ENCODE results near the gene IL9R.
"Not testable (repeated sequence)": the region's sequence is repeated elsewhere in the genome, so short reads cannot be mapped to it uniquely, and the experiment has no call there.

Gene IL9R

GRCh38 chrX:155967653-155968325 lies 29.7 kb upstream of the IL9R start:
- no peaks in the 10 kb centered on the region for H3K4me1 ChIP-seq (ENCODE audit: control insufficient read depth, insufficient read depth, low read length, unreplicated experiment)
- no peaks in the 10 kb centered on the region for H3K36me3 ChIP-seq (ENCODE audit: insufficient read depth, low read length)
- H3K27me3 ChIP-seq (ENCODE audit: insufficient read depth, low read length): 0 out of 2 replicates have a peak, but pooled peaks cover 1% of the 10 kb centered on the region
- no peak overlapping the region for H2AFZ ChIP-seq (ENCODE audit: low read length, unreplicated experiment)
- H3K79me2 ChIP-seq (ENCODE audit: control insufficient read depth, insufficient read depth, low read length, unreplicated experiment): no peaks in the 10 kb centered on the region
- H3K4me3 ChIP-seq (ENCODE audit: low read depth, low read length): no peak overlapping the region
- H3K27ac ChIP-seq (ENCODE audit: low read depth, low read length): no peak overlapping the region

- no peak overlapping the region for H3K4me3 ChIP-seq (ENCODE audit: low read depth, low read length)
- H3K27me3 ChIP-seq (ENCODE audit: insufficient read depth, low read length): no peaks in the 10 kb centered on the region
- no peak overlapping the region for H2AFZ ChIP-seq (ENCODE audit: low read length, unreplicated experiment)
- H3K4me1 ChIP-seq (ENCODE audit: control insufficient read depth, insufficient read depth, low read length, unreplicated experiment): no peaks in the 10 kb centered on the region
- no peak overlapping the region for H3K27ac ChIP-seq (ENCODE audit: low read depth, low read length)
- no peaks in the 10 kb centered on the region for H3K36me3 ChIP-seq (ENCODE audit: insufficient read depth, low read length)
- H3K79me2 ChIP-seq (ENCODE audit: control insufficient read depth, insufficient read depth, low read length, unreplicated experiment): no peaks in the 10 kb centered on the region
Observed at GRCh38 chrX:155968326-155968661, 29.2 kb upstream of the IL9R start.

GRCh38 chrX:155968791-155969190 lies 28.7 kb upstream of the IL9R start:
- Histone ChIP-seq H3K4me1 (ENCODE audit: control insufficient read depth, insufficient read depth, low read length, unreplicated experiment) (no peaks in the 10 kb centered on the region), H3K27me3 (ENCODE audit: insufficient read depth, low read length) (no peaks in the 10 kb centered on the region), H2AFZ (ENCODE audit: low read length, unreplicated experiment) (no peak overlapping the region), H3K36me3 (ENCODE audit: insufficient read depth, low read length) (no peaks in the 10 kb centered on the region), H3K4me3 (ENCODE audit: low read depth, low read length) (no peak overlapping the region), H3K79me2 (ENCODE audit: control insufficient read depth, insufficient read depth, low read length, unreplicated experiment) (no peaks in the 10 kb centered on the region), H3K27ac (ENCODE audit: low read depth, low read length) (no peak overlapping the region)

GRCh38 chrX:155971658-155972057 lies 25.8 kb upstream of the IL9R start:
- H3K4me3 ChIP-seq (ENCODE audit: low read depth, low read length); H3K79me2 ChIP-seq (ENCODE audit: control insufficient read depth, insufficient read depth, low read length, unreplicated experiment); H2AFZ ChIP-seq (ENCODE audit: low read length, unreplicated experiment); H3K27ac ChIP-seq (ENCODE audit: low read depth, low read length); H3K27me3 ChIP-seq (ENCODE audit: insufficient read depth, low read length); H3K36me3 ChIP-seq (ENCODE audit: insufficient read depth, low read length); H3K4me1 ChIP-seq (ENCODE audit: control insufficient read depth, insufficient read depth, low read length, unreplicated experiment): not testable (repeated sequence)

GRCh38 chrX:155972241-155972640 lies 25.3 kb upstream of the IL9R start:
- H3K79me2 ChIP-seq (ENCODE audit: control insufficient read depth, insufficient read depth, low read length, unreplicated experiment); H3K36me3 ChIP-seq (ENCODE audit: insufficient read depth, low read length); H3K4me1 ChIP-seq (ENCODE audit: control insufficient read depth, insufficient read depth, low read length, unreplicated experiment); H2AFZ ChIP-seq (ENCODE audit: low read length, unreplicated experiment); H3K27ac ChIP-seq (ENCODE audit: low read depth, low read length); H3K27me3 ChIP-seq (ENCODE audit: insufficient read depth, low read length); H3K4me3 ChIP-seq (ENCODE audit: low read depth, low read length): not testable (repeated sequence)

GRCh38 chrX:155983326-155983725 lies 14.2 kb upstream of the IL9R start:
- H3K27ac ChIP-seq (ENCODE audit: low read depth, low read length): no peak overlapping the region
- H3K4me3 ChIP-seq (ENCODE audit: low read depth, low read length): no peak overlapping the region
- no peak overlapping the region for H2AFZ ChIP-seq (ENCODE audit: low read length, unreplicated experiment)
- no peaks in the 10 kb centered on the region for H3K79me2 ChIP-seq (ENCODE audit: control insufficient read depth, insufficient read depth, low read length, unreplicated experiment)
- no peaks in the 10 kb centered on the region for H3K36me3 ChIP-seq (ENCODE audit: insufficient read depth, low read length)
- H3K27me3 ChIP-seq (ENCODE audit: insufficient read depth, low read length): peaks cover 4% of the 10 kb centered on the region; the same call in 1 of the 2 replicates
- H3K4me1 ChIP-seq (ENCODE audit: control insufficient read depth, insufficient read depth, low read length, unreplicated experiment): no peaks in the 10 kb centered on the region

GRCh38 chrX:155985208-155985607 lies 12.3 kb upstream of the IL9R start:
- H2AFZ ChIP-seq (ENCODE audit: low read length, unreplicated experiment): no peak overlapping the region
- no peaks in the 10 kb centered on the region for H3K36me3 ChIP-seq (ENCODE audit: insufficient read depth, low read length)
- H3K4me1 ChIP-seq (ENCODE audit: control insufficient read depth, insufficient read depth, low read length, unreplicated experiment): no peaks in the 10 kb centered on the region
- no peak overlapping the region for H3K4me3 ChIP-seq (ENCODE audit: low read depth, low read length)
- H3K79me2 ChIP-seq (ENCODE audit: control insufficient read depth, insufficient read depth, low read length, unreplicated experiment): no peaks in the 10 kb centered on the region
- H3K27me3 ChIP-seq (ENCODE audit: insufficient read depth, low read length): peaks cover 4% of the 10 kb centered on the region; the same call in 1 of the 2 replicates
- no peak overlapping the region for H3K27ac ChIP-seq (ENCODE audit: low read depth, low read length)

GRCh38 chrX:155986995-155987394 lies 10.5 kb upstream of the IL9R start:
- not testable (repeated sequence) for H3K79me2 ChIP-seq (ENCODE audit: control insufficient read depth, insufficient read depth, low read length, unreplicated experiment); H3K4me3 ChIP-seq (ENCODE audit: low read depth, low read length); H3K36me3 ChIP-seq (ENCODE audit: insufficient read depth, low read length); H3K27me3 ChIP-seq (ENCODE audit: insufficient read depth, low read length); H2AFZ ChIP-seq (ENCODE audit: low read length, unreplicated experiment); H3K27ac ChIP-seq (ENCODE audit: low read depth, low read length); H3K4me1 ChIP-seq (ENCODE audit: control insufficient read depth, insufficient read depth, low read length, unreplicated experiment)

GRCh38 chrX:155988859-155989258 lies 8.6 kb upstream of the IL9R start:
- Histone ChIP-seq H3K79me2 (ENCODE audit: control insufficient read depth, insufficient read depth, low read length, unreplicated experiment) (no peaks in the 10 kb centered on the region), H3K4me3 (ENCODE audit: low read depth, low read length) (no peak overlapping the region), H3K27me3 (ENCODE audit: insufficient read depth, low read length) (no peaks in the 10 kb centered on the region), H3K4me1 (ENCODE audit: control insufficient read depth, insufficient read depth, low read length, unreplicated experiment) (no peaks in the 10 kb centered on the region), H3K36me3 (ENCODE audit: insufficient read depth, low read length) (no peaks in the 10 kb centered on the region), H3K27ac (ENCODE audit: low read depth, low read length) (no peak overlapping the region), H2AFZ (ENCODE audit: low read length, unreplicated experiment) (no peak overlapping the region)

GRCh38 chrX:155993421-155993820 lies 4.1 kb upstream of the IL9R start:
- no peak overlapping the region for H3K27ac ChIP-seq (ENCODE audit: low read depth, low read length)
- no peak overlapping the region for H3K4me3 ChIP-seq (ENCODE audit: low read depth, low read length)
- no peaks in the 10 kb centered on the region for H3K79me2 ChIP-seq (ENCODE audit: control insufficient read depth, insufficient read depth, low read length, unreplicated experiment)
- no peaks in the 10 kb centered on the region for H3K4me1 ChIP-seq (ENCODE audit: control insufficient read depth, insufficient read depth, low read length, unreplicated experiment)
- H3K36me3 ChIP-seq (ENCODE audit: insufficient read depth, low read length): no peaks in the 10 kb centered on the region
- H2AFZ ChIP-seq (ENCODE audit: low read length, unreplicated experiment): no peak overlapping the region
- no peaks in the 10 kb centered on the region for H3K27me3 ChIP-seq (ENCODE audit: insufficient read depth, low read length)

GRCh38 chrX:155995321-155995875 lies 2.1 kb upstream of the IL9R start:
- Histone ChIP-seq H3K4me3 (ENCODE audit: low read depth, low read length) (no peak overlapping the region), H3K36me3 (ENCODE audit: insufficient read depth, low read length) (no peaks in the 10 kb centered on the region), H2AFZ (ENCODE audit: low read length, unreplicated experiment) (no peak overlapping the region), H3K27me3 (ENCODE audit: insufficient read depth, low read length) (no peaks in the 10 kb centered on the region), H3K4me1 (ENCODE audit: control insufficient read depth, insufficient read depth, low read length, unreplicated experiment) (no peaks in the 10 kb centered on the region), H3K27ac (ENCODE audit: low read depth, low read length) (no peak overlapping the region), H3K79me2 (ENCODE audit: control insufficient read depth, insufficient read depth, low read length, unreplicated experiment) (no peaks in the 10 kb centered on the region)
